Measurements from ENCODE around the gene RPL27.
A peak's percentile ranks its signal among the peaks of the same experiment; 100 is the strongest.
"Not testable (repeated sequence)": the region's sequence is repeated elsewhere in the genome, so short reads cannot be mapped to it uniquely, and the experiment has no call there.

RPL27 gene

DNA sequence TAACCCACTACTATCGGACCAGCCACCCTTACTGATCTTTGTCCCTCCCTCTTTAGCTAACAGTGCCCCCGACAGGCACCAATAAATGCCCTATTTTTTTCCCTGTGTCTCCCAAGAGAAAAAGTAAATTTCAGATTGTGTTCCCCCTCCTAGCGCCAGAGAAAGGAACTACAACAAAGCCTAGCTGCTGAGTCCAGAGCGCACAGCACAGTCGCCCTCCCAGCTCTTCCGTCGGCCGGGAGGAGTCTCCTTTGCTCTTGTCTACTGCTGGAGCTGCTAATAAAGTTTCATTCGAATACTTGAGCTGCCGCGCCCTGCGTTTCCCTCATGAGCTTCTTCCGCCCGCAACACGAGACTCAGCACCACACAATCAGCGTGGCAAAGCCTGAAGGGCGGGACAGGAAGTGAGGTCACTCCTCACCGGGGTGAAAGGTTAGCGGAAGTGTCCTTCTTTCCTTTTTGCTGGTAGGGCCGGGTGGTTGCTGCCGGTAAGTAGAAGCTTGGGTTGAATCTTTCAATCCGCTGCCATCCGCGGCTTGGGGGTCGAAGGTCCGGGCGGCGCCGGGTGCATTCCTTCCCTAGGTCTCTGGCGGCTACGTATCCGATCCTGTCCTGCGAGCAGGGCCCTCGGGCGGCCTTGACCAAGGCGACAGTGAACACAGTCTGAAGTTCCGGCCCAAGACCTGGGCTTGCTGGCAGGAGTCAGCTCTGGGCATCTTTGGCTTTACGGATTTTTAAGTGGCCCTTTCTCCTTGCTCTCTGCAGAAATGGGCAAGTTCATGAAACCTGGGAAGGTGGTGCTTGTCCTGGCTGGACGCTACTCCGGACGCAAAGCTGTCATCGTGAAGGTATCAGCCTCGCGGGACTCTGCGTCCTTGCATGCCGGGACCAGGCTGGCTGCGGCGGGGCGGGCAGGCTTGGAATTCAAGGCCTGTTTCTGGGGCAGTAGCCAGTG is at the start of gene RPL27:
RPL27 (plus strand) TSS at position 436 of the 955 bp plus-strand sequence; CDS start at position 768, 332 bp downstream.
- peak; percentile 99 for DNase-seq

DNA sequence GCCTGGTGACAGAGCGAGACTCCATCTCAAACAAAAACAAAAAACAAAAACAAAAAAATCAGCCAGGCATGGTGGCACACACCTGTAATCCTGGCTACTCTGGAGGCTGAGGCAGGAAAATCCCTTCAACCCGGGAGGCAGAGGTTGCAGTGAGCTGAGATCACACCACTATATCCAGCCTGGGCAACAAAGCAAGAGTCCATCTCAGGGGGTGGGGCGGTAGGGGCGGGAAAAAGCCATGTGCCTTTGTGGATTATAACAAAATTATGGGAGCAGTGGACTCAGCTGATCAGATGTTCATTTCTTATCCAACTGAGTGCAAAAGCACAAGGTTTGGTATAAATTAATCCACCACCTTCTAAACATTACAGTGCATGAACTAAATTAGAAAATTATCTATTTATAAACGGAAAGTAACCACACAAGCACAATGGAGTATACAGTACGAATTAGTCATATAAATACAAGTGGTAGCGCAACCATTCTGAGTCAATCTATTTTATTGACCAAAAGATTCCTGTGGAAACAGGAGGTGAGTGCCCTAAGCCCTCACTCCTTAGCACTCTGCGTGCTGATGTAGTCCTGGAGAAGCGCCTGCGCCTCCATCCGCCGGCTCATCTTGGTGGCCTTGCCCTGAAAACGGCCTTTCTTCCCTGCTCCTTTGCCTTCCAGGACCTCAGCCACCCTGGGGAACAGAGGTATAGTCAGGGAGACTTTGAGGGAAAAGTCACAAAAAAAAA is 48.0 kb upstream of the RPL27 start:
- no peak for DNase-seq

GRCh38 chr17:42953669-42954068 is 44.5 kb upstream of the RPL27 start:
- no peak for DNase-seq

DNA sequence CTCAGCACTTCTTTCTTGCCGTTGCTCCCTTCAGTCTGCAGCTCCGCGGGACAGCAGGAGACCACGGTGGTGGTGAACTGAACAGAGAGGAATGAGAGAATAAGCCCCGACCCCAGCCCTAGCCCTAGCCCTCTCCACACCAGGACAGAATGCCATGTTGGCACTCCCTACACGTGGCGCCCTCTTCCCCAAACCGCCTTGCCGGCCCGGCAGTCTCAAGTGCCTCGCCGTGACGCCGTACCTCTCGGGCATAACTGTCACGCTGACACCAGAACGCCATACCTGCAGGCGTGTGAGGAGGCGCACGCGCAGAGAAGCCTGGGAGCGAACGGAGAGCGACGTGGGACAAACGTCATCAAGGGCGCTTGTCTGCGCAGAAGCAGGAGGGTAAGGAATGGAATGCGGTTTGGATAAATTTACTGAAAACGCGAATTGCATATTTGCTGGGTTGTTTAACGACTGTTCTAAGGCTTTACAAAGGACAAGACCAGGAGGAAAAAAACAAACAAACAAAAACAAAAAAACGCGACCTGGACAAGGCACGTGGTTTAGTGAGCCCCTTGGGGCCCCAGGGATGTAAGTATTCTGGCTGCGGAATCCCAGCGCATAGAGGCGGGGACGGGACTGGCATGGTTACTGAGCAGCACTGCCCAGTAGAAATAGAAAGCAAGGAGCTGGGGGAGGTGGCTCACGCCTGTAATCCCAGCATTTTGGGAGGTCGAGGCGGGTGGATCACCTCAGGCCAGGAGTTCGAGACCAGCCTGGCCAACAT is 33.9 kb upstream of the RPL27 start, which contains the start of gene AARSD1:
AARSD1 (minus strand) TSS at position 294 of the 772 bp plus-strand sequence; CDS start at position 280, 14 bp downstream.
- peak; percentile 85 to 92 for DNase-seq

DNA sequence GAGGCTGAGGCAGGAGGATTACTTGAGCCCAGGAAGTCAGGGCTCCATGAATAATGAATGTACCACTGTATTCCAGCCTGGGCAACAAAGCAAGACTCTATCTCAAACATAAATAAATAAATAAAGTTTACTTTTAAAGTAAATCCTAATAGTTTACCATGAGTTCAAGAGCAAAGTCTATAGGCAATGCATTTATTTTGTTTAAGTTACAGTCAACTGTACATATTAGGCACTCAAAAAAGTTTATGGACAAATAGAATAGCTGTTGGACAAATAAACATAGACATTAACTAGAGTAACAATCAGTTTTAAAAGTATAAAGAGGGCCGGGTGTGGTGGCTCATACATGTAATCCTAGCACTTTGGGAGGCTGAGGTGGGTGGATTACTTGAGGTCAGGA is 30.3 kb upstream of the RPL27 start:
- no peak for DNase-seq

- no peak for DNase-seq
Observed at GRCh38 chr17:42969001-42969581, 29.1 kb upstream of the RPL27 start.

DNA sequence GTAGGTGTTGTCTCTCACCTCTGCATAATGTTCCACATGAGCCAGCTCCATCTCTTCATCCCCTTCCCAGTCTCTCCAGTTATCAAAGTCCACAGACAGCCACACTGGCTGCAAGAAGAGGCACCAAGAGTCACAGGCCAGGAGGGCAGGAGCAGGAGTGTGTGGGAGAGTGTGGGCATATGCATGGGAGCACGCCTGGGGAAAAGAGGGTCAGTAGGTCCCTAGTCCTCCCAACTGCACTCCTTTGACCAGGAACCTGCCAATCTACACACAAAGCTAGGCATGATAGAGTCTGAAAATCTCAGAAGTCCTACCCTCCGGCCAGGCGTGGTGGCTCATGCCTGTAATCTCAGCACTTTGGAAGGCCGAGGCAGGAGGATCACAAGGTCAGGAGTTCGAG is 26.6 kb upstream of the RPL27 start:
- DNase-seq = no peak

GRCh38 chr17:42973323-42973722 is 24.9 kb upstream of the RPL27 start:
- DNase-seq = not testable (repeated sequence)

DNA sequence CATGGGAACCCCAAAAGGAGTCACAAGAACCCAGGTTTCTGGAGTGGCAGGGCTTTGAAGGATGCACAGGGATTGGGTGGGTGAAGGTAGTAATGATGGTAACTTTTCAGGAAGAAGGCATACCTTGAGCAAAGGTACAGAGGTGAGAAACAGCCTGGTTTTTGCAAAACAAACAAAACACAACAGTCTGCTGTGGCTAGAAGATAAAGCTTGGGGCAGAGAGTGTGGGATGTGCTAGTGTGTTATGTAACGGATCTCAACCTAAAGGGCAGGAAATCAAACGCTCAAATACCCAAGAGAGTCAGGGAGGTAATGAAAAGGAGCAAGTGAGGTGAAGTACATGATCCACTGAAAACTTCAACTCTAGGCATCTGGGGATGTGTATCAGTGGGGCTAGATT is 23.0 kb upstream of the RPL27 start:
- no peak for DNase-seq

DNA sequence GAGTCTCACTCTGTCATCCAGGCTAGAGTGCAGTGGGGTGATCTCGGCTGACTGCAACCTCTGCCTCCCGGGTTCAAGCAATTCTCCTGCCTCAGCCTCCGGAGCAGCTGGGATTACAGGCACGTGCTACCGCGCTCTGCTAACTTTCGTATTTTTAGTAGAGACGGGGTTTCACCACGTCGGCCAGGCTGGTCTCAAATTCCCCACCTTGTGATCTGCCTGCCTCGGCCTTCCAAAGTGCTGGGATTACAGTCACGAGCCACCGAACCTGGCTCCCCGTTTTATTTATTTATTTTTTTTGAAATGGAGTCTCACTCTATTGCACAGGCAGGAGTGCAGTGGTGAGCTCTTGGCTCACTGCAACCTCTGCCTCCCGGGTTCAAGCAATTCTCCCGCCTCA is 22.5 kb upstream of the RPL27 start:
- not testable (repeated sequence) for DNase-seq

GRCh38 chr17:42979511-42980273 is 18.5 kb upstream of the RPL27 start, which contains the start of gene PTGES3L:
PTGES3L (minus strand) TSS chr17:42980080; CDS start chr17:42980053, 27 bp downstream.
- peak; percentile 66 to 76 for DNase-seq

DNA sequence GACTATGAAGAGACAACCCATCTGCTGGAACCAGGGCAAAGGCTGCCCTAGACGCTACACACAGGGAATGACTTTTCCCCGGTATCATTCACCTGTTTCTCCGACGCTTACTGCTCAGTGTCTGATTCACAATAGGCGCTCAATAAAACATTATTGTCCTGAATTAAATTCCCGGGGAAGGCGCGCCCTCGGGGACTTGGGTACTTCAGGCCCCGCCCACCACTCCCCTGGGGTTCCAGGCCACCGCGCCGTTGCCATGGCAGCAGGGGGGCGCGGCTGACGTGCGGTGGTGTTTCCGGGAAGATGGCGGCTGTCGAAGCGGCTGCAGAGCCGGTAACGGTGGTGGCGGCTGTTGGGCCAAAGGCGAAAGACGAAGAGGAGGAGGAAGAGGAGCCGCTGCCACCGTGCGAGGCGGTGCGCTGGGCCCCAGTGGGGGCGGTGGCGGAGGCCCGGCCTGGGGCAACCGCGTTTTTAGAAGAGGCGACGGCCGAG is 17.9 kb upstream of the RPL27 start, which contains the start of gene RUNDC1:
RUNDC1 (plus strand) TSS at position 292 of the 492 bp plus-strand sequence; CDS start at position 304, 12 bp downstream.
- DNase-seq = peak; percentile 71 to 97

GRCh38 chr17:42980766-42981397 is 17.3 kb upstream of the RPL27 start:
- peak; percentile 39 to 73 for DNase-seq

DNA sequence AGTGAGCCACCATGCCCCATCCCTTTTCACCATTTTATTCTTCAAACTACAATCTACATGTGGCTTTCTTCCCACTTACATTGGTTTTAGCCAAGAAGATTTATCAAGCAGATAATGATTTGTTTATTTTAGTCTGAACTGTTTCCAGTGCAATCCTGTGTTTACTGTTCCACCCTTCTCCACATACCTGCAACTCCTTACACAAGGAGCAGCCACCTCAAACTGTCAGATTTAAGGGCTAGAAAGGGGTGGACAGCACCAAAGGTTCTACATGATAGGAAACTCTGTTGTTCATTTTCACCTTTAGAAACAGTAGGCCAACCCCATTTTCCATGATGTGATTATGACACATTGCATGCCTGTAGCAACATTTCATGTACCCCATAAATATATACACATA is 16.0 kb upstream of the RPL27 start:
- DNase-seq = no peak

DNA sequence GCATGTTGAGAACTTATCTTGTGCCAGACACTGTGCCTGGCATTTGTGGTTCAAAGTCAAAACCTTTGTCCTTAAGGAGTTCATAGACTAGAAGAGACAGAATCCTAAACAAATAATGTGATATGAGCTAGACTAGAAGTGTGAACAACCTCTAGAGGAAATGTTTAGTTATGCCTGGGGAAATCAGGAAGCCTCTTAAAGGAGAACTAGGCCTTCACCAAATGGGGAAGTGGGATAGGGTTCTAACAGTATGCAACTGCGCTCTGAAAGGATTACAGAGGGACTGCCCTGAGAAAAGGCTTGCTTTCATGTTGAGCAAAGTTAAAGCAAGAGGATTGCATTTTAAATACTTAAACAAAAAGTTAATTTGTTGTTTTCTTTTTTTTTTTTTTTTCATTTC is 13.0 kb upstream of the RPL27 start:
- DNase-seq = no peak

DNA sequence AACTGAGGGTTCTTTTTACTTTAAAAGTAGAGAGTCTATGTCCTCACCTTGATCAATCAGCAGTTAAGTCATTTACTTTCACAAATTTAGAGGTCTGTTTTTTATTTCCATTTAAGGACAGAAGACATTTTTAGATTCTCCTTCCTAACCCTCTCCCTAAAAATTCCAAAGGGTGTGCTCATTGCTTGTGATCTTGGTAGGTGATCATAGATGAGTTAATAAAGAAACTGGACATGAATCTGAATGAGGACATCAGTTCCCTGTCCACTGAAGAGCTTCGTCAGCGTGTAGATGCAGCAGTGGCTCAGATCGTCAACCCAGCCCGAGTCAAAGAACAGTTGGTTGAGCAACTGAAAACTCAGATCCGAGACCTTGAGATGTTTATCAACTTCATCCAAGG is 9.1 kb upstream of the RPL27 start:
- DNase-seq = no peak

- no peak for DNase-seq
Observed at GRCh38 chr17:42989726-42990652, 8.2 kb upstream of the RPL27 start.

GRCh38 chr17:42991471-42991870 is 6.7 kb upstream of the RPL27 start:
- DNase-seq = no peak

GRCh38 chr17:42992872-42993271 is 5.3 kb upstream of the RPL27 start:
- no peak for DNase-seq

DNA sequence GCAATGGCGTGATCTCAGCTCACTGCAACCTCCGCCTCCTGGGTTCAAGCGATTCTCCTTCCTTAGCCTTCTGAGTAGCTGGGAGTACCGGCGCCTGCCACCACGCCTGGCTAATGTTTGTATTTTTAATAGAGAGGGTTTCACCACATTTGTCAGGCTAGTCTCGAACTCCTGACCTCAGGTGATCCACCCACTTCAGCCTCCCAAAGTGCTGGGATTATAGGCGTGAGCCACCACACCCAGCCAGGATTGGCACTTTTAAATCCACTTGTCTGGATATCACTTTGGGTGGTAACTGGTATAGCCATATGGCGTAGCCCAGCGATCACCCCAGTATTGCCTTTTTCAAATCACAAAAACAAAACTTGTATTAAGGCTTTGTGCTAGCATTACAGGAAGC is 4.3 kb upstream of the RPL27 start:
- DNase-seq = not testable (repeated sequence)

Measured in NCI-H526 (cell line).